ENCODE results near the gene CASP5. TPM values are rescaled to one million over a fixed set of nuclear protein-coding genes. Genes with fewer than 3 reads are reported as not detected.
"Not testable (repeated sequence)": the region's sequence is repeated elsewhere in the genome, so short reads cannot be mapped to it uniquely, and the experiment has no call there.

CASP5 gene
- total RNA-seq, 1 donor from 2014 or later, result not detected

DNA sequence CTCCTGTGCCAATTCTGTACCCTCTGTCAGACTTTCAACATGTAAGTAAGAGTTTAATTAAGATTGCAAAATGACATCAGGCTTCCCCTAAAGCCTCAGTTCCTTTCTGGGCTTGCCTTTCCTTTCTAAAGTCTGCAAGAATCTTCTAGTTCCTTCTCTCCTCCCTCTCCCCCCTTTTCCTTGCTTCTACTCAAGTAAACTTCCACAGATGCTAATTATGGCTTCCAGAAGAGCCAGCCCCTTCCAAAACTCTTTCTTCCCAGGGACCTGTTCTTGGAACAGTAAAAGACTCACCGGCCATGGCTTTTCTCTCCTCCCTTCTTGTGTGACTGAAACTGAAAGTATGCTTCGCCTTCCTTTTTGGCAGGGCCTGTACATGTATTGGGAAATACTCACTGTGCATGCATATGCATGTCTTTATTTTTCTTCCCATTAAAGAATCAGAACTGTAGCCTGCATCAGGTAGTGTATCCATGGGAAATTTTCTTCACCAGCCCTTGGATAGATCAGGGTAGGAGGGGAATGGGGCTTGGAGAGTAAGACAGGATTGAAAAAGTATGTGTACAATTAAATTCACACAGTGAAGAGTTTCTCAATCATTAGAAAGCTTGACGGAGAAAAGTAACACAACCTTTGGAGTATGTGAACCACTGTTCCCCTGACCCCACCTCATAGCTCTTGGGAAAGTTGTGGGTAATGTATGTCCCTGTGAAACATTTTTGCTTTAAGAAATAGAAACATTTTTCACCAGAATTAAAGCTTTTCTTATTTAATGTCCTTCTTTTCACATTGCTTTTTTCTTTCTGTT, 12.0 kb upstream of the CASP5 start, which contains the start of gene CASP1:
Gene CASP1 (minus strand): TSS at position 332 of the 808 bp plus-strand sequence. CDS start 31 bp downstream, at position 301.
- Histone ChIP-seq H3K4me3 (ENCODE audit: low read depth, low read length) (peak within 1 kb of the TSS; percentile 39), H3K27me3 (ENCODE audit: control insufficient read depth, insufficient read depth, low read length) (no peaks in the 10 kb centered on the region), H3K36me3 (ENCODE audit: control insufficient read depth, insufficient read depth, low read length) (peaks cover 2% of the 10 kb centered on the region)
- DNase-seq (ENCODE audit: low read depth) (peak; percentile 90), FAIRE-seq (peak; percentile 7)
- TF ChIP-seq, protein P1, sequence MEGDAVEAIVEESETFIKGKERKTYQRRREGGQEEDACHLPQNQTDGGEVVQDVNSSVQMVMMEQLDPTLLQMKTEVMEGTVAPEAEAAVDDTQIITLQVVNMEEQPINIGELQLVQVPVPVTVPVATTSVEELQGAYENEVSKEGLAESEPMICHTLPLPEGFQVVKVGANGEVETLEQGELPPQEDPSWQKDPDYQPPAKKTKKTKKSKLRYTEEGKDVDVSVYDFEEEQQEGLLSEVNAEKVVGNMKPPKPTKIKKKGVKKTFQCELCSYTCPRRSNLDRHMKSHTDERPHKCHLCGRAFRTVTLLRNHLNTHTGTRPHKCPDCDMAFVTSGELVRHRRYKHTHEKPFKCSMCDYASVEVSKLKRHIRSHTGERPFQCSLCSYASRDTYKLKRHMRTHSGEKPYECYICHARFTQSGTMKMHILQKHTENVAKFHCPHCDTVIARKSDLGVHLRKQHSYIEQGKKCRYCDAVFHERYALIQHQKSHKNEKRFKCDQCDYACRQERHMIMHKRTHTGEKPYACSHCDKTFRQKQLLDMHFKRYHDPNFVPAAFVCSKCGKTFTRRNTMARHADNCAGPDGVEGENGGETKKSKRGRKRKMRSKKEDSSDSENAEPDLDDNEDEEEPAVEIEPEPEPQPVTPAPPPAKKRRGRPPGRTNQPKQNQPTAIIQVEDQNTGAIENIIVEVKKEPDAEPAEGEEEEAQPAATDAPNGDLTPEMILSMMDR (IDR thresholded peaks at IDR 0.05; ENCODE audit: insufficient read depth, low read length, severe bottlenecking), result no peak

DNA sequence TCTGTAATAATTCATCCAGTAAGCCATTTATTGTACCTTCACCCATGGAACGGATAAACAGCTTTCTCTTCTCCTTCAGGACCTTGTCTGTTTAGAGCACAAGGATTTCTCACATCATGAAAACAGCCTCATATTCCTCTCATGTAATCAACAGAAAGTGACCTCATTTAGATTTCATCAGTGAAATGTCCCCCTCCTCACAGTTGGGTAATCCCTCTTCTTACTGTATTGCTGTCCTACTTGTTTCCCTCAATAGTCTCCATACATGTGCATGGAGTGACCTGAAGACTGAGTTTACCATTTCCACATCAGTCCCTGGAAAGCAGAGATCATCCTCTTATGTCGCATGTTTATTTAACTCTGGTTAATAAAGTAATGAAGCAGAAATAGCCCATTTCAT, 11.4 kb upstream of the CASP5 start:
- H3K4me3 ChIP-seq (ENCODE audit: low read depth, low read length), result peak overlapping the region; percentile 39
- DNase-seq (ENCODE audit: low read depth); FAIRE-seq; H3K36me3 ChIP-seq (ENCODE audit: control insufficient read depth, insufficient read depth, low read length); H3K27me3 ChIP-seq (ENCODE audit: control insufficient read depth, insufficient read depth, low read length): not testable (repeated sequence)

DNA sequence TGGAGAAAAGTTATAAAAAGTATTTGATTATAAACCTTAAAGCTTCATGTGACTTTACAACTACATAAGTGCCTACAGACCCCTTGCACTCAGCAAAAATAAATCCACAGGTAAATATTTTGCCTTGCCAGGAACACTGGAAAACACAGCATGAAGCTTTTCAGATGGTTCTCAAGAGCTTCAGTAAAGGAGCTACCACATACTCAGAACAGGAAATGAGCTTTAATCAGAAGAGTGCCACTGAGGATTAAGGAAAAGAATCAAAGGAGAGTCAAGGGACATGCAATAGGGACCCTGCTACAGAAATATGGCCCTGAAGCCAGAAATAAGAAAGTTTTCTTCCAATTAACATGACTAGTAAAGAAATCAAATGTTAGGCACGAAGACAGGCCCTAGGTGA, 10.8 kb upstream of the CASP5 start:
- no peaks in the 10 kb centered on the region for H3K27me3 ChIP-seq (ENCODE audit: control insufficient read depth, insufficient read depth, low read length)
- peaks cover 3% of the 10 kb centered on the region for H3K36me3 ChIP-seq (ENCODE audit: control insufficient read depth, insufficient read depth, low read length)
- DNase-seq (ENCODE audit: low read depth) (no peak), FAIRE-seq (no peak)
- no peak overlapping the region for H3K4me3 ChIP-seq (ENCODE audit: low read depth, low read length)
- TF ChIP-seq, protein P1 (IDR thresholded peaks at IDR 0.05; ENCODE audit: insufficient read depth, low read length, severe bottlenecking), result no peak

DNA sequence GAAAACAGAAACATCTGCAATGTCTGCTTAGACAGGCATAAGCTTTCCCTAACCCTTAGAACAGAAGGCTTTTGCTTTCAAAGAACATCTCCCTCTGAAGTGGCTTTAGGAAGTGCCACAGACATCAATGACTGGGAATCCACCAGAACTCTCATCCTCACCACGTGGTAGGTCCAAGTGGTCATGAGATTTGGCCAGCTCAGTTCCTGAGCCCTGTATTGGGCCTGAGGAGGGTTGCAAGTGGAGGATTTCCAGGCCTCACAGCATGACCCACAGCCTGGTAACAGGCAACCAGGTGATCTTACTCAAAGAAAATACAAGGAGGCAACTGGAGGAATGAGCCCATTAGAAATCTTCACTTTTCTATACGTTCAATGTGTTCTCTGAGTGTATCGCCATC, 10.4 kb upstream of the CASP5 start:
- TF ChIP-seq, protein P1 (IDR thresholded peaks at IDR 0.05; ENCODE audit: insufficient read depth, low read length, severe bottlenecking), result no peak
- DNase-seq (ENCODE audit: low read depth), result no peak
- no peak overlapping the region for H3K4me3 ChIP-seq (ENCODE audit: low read depth, low read length)
- no peak for FAIRE-seq
- H3K36me3 ChIP-seq (ENCODE audit: control insufficient read depth, insufficient read depth, low read length), result peaks cover 3% of the 10 kb centered on the region
- no peaks in the 10 kb centered on the region for H3K27me3 ChIP-seq (ENCODE audit: control insufficient read depth, insufficient read depth, low read length)

DNA sequence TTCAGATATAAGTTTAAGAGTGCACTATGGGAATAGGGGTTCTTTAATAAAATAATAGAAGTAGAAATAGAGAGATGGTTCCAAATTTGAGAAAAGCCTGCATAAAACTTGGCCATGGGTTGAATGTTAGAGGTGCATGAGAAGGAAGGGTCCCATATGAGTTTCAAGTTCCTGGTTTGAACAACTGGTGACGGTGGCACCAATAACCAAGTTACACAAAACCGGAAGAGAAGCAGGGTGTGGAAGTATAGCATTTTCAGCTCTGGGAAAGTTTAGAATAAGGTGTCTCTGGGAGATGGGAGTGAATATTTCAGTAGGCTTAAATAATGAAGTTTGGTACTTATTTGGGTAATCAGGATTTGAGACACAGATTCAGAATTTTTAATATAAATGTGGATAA, 9.5 kb upstream of the CASP5 start:
- DNase-seq (ENCODE audit: low read depth), result no peak

DNA sequence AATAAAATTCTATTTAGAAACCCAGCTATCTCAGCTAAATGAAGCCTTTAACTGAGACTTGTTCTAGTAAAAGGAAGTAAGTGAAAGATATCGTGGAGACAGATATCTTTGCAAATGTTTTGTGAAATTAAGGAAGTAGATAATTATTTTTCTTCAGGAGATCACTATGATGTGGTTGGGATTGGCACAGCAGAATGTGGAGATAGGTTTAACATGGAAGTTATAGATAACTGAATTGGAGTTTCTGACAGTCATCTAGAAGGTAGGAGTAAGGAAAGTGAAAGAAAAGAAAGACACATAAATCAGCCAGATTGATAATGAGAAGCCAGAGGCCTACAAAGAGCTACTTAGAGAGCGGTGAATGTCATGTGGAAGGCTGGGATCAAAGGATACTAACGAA, 4.7 kb upstream of the CASP5 start:
- FAIRE-seq, result no peak
- no peaks in the 10 kb centered on the region for H3K27me3 ChIP-seq (ENCODE audit: control insufficient read depth, insufficient read depth, low read length)
- no peak for DNase-seq (ENCODE audit: low read depth)

More for the DNA sequence above, 9.5 kb upstream of the CASP5 start:
- peaks cover 3% of the 10 kb centered on the region for H3K36me3 ChIP-seq (ENCODE audit: control insufficient read depth, insufficient read depth, low read length)
- TF ChIP-seq, protein P1 (IDR thresholded peaks at IDR 0.05; ENCODE audit: insufficient read depth, low read length, severe bottlenecking), result no peak
- no peak overlapping the region for H3K4me3 ChIP-seq (ENCODE audit: low read depth, low read length)
- no peak for FAIRE-seq
- no peaks in the 10 kb centered on the region for H3K27me3 ChIP-seq (ENCODE audit: control insufficient read depth, insufficient read depth, low read length)

More for the DNA sequence above, 4.7 kb upstream of the CASP5 start:
- no peak overlapping the region for H3K4me3 ChIP-seq (ENCODE audit: low read depth, low read length)
- TF ChIP-seq, protein P1 (IDR thresholded peaks at IDR 0.05; ENCODE audit: insufficient read depth, low read length, severe bottlenecking), result no peak
- peaks cover 5% of the 10 kb centered on the region for H3K36me3 ChIP-seq (ENCODE audit: control insufficient read depth, insufficient read depth, low read length)
